Retinal pigment epithelial cell (primary cell): ENCODE results near the gene PPIL1.
"Not testable (repeated sequence)": the region's sequence is repeated elsewhere in the genome, so short reads cannot be mapped to it uniquely, and the experiment has no call there.

ENCODE experiments used
- DNase-seq: peaks from one replicate; pipeline ENCODE4 v3.0.0-alpha.2; 2010; ENCODE audit warnings: low read depth
- H3K4me3 ChIP-seq: 2 replicates; pipeline ENCODE4 v1.5.1; 2011; ENCODE audit warnings: mild to moderate bottlenecking, low read length, control low read depth, moderate library complexity
- TF ChIP-seq, protein P1 (sequence below): conservative IDR thresholded peaks from 2 replicates; pipeline ENCODE4 v1.5.1; 2011; ENCODE audit warnings: low read depth, low read length, control low read depth, inconsistent platforms

Gene PPIL1

DNA sequence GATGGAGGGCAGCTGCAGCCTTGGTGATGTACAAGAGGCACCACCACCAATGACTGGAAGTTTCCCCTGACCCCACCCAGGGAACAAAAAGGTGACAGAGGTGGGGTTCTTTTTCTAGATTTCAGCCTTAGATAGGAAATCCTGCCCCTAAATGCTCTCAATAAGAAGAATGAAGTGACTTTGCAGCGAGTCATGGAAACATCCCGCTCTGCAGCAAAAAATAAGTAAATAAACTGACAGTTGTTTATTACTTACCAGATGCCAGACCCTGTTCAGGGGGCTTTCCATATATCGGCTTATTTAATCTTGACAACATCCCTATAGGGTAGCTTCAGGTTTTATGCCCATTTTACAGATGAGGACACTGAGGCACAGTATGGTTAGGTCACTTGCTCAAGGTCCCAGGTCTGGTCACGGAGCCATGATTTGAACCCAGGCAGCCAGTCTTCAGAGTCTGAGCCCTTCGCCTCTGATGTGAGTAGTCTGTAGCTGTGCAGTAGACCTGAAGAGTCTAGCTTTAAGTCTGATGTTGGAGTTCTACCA, 30.3 kb upstream of the PPIL1 start:
- no peak for DNase-seq
- TF ChIP-seq, protein P1, sequence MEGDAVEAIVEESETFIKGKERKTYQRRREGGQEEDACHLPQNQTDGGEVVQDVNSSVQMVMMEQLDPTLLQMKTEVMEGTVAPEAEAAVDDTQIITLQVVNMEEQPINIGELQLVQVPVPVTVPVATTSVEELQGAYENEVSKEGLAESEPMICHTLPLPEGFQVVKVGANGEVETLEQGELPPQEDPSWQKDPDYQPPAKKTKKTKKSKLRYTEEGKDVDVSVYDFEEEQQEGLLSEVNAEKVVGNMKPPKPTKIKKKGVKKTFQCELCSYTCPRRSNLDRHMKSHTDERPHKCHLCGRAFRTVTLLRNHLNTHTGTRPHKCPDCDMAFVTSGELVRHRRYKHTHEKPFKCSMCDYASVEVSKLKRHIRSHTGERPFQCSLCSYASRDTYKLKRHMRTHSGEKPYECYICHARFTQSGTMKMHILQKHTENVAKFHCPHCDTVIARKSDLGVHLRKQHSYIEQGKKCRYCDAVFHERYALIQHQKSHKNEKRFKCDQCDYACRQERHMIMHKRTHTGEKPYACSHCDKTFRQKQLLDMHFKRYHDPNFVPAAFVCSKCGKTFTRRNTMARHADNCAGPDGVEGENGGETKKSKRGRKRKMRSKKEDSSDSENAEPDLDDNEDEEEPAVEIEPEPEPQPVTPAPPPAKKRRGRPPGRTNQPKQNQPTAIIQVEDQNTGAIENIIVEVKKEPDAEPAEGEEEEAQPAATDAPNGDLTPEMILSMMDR, result no peak
- no peak overlapping the region for H3K4me3 ChIP-seq

DNA sequence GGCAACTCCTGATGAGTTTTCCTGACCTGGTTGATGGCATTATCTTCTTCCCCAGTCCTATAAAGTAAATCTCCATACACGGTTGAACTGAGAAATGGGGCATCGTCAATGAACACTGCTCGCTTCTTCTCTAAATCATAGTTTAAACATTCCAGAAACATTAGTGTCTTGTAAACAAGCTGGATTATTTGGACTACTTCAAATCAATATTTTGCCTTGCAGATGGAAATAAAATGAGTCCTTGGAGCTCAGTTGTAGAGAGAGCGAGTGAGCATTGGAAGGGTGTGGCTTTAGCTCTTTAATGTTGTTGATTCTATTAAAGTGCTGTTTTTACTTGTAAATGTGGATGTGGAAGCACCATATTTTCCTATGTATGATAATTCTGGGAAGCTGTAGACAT, 29.5 kb upstream of the PPIL1 start:
- no peak for DNase-seq

GRCh38 chr6:36897609-36898008, 23.0 kb upstream of the PPIL1 start:
- H3K4me3 ChIP-seq, result no peak overlapping the region
- TF ChIP-seq, protein P1, result peak; percentile 16
- no peak for DNase-seq

More for the DNA sequence above, 29.5 kb upstream of the PPIL1 start:
- TF ChIP-seq, protein P1, result no peak
- no peak overlapping the region for H3K4me3 ChIP-seq

DNA sequence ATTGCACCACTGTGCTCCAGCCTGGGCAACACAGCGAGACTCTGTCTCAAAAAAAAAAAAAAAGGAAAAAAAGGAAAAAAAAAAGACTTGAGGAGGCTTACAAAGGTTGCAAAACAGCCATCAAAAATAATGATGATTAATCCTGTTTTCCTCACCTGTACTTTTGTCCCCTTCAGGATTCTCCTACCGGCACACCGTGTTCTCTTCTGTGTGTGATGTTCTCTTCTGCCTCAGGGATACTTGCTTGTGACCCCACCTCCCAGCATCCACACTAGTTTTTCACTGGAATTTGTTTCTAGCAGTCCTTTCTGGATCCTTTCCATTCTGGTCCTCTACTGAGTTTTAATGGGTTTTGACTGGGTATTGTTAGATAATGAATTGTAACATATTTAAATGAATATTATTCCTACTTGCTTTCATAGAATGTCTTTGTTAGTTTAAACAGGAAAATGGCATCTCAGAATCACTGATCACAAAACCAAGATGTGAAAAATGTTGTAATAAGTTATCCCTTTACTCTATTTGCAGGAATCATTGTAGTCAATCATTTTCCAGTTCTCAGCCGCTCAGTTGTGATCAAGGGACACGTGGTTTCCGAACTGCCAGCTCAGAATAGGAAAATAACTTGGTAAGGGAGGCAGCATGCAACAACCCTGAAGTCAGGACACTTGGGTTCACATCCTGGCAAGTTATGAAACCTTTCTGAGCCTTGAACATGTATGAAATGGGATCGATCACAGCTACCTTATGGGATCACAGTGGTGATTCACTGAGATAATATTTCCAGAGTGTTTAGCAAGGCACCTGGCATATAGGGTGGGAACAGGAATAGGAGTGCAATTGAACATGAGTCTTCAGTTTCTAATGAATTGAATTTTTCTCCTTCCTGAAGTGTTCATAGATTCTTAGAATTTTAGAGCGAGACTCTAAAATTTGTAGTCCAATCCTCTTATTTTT, 19.7 kb upstream of the PPIL1 start:
- DNase-seq, result no peak
- no peak overlapping the region for H3K4me3 ChIP-seq
- TF ChIP-seq, protein P1, result no peak

DNA sequence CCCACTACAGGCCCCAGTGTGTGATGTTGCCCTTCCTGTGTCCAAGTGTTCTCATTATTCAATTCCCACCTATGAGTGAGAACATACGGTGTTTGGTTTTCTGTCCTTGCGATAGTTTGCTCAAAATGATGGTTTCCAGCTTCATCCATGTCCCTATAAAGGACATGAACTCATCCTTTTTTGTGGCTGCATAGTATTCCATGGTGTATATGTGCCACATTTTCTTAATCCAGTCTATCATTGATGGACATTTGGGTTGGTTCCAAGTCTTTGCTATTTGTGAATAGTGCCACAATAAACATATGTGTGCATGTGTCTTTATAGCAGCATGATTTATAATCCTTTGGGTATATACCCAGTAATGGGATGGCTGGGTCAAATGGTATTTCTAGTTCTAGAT, 16.6 kb upstream of the PPIL1 start:
- not testable (repeated sequence) for H3K4me3 ChIP-seq, DNase-seq

GRCh38 chr6:36890112-36890663, 15.6 kb upstream of the PPIL1 start:
- DNase-seq, result no peak
- H3K4me3 ChIP-seq, result no peak overlapping the region
- TF ChIP-seq, protein P1, result no peak

DNA sequence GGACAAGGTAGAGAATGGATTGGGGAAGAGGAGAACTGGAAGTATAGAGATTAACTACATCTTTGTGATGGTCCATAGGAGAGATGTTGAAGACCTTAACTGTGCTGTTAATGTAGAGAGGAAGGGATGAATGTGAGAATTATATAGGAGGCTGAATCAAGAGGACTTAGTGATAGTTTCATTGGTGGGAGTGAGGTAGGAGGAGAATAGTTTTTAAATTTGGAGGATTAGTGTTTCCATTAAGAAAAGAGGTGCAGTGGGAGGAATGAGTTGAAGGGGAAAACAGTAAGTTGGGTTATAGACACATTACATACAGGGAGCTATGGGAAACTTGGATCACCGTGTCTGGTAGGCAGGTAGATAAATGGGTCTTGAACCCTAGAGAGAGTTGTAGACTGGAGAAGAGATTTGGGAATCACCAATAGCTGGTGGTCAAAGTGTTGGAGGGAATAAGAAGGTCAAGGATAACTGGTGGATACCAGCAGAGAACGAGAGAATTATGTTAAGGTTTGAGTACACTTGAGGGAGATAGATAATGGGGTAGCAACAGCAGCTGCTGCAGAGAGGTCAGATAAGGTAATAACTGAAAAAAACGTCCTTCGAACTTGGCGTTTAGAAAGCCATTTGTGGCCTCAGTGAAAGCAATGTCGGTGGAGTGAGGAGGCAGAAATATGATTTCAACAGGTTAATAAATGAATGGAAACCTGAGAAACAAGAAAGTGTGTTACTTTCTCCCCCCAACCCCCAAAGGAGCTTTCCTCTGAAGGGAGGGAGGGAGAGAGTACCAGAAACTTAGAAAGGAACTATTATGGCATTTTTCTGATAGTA, 14.3 kb upstream of the PPIL1 start:
- TF ChIP-seq, protein P1, result no peak
- DNase-seq, result no peak

More for the DNA sequence above, 14.3 kb upstream of the PPIL1 start:
- no peak overlapping the region for H3K4me3 ChIP-seq
